HG03342 (cell line): Measurements from ENCODE around the gene PHOSPHO1.
A peak's percentile ranks its signal among the peaks of the same experiment; 100 is the strongest.

Experiments
- ATAC-seq: cut with Tn5 transposase; IDR thresholded peaks from one replicate; pipeline ENCODE4 v1.9.1; 2021; ENCODE audit warnings: mild to moderate bottlenecking, moderate library complexity; ENCODE audit not compliant: unreplicated experiment

The PHOSPHO1 gene

GRCh38 chr17:49244839-49245238, 14.3 kb upstream of the PHOSPHO1 start:
- ATAC-seq: no peak

- no peak for ATAC-seq
Observed at GRCh38 chr17:49242813-49243212, 12.2 kb upstream of the PHOSPHO1 start.

DNA sequence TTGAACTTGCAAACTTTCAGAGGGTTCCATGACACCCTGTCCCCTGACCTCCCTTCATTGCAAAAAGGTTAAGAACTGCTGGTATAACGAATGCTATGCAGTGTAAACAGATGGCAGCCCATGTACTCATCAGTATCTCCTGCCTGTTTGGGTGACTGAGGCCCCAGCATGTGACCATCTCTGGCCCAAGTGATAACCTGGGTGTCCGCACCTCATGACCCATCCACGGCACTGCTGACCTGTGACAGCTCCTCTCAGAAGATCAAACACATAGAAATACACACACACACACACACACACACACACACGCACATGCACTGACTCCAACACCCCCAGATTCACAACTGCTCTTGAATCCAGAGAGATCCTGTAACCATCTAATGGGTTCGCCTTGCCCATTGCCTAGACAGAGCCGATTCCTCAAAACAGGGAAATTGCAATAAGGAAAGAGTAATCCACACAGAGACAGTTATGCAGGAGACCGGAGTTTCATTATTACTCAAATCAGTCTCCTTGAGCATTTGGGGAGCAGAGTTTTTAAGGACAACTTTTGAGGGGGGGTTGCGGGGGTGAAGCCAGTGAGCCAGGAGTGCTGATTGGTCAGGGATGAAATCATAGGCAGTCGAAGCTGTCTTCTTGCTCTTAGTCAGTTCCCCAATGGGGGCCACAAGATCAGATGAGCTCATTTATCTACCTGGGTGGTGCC, 11.3 kb upstream of the PHOSPHO1 start:
- no peak for ATAC-seq

DNA sequence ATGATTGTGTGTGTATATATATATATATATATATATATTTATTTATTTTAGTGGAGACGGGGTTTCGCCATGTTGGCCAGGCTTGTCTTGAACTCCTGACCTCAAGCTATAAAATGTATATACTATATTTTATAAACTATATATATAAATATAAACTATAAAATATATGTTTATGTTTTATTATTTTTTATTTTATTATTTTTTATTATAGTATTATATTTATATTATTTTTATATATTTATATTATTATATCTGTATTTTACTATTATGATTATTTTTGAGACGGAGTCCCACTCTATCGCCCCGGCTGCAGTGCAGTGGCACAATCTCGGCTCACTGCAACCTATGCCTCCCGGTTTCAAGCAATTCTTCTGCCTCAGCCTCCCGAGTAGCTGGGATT, 10.5 kb upstream of the PHOSPHO1 start:
- no peak for ATAC-seq

- ATAC-seq: no peak
Observed at GRCh38 chr17:49240619-49241018, 10.0 kb upstream of the PHOSPHO1 start.

DNA sequence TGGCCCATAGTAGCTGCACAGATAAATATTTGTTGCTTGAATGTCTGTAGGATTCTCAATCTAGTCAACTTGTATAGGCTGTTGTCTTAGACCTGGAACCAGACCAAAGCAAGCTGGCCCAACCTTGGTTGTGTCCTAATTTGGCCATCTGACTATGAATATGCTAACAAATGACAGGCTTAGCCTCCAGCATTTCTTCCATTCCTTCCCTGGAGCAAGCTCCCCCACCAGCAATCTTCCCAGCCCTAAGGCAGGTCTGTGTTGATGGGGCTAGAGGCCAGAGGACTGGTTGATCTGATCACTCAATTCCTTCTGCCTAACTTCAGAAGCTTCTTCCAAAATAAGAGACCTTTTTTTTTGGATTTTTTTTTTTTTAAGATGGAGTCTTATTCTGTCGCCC, 9.4 kb upstream of the PHOSPHO1 start:
- ATAC-seq: no peak

- no peak for ATAC-seq
Observed at GRCh38 chr17:49235896-49236295, 5.3 kb upstream of the PHOSPHO1 start.

GRCh38 chr17:49234509-49235080, 4.0 kb upstream of the PHOSPHO1 start:
- no peak for ATAC-seq

GRCh38 chr17:49231563-49231894, 942 bp upstream of the PHOSPHO1 start:
- ATAC-seq: no peak

DNA sequence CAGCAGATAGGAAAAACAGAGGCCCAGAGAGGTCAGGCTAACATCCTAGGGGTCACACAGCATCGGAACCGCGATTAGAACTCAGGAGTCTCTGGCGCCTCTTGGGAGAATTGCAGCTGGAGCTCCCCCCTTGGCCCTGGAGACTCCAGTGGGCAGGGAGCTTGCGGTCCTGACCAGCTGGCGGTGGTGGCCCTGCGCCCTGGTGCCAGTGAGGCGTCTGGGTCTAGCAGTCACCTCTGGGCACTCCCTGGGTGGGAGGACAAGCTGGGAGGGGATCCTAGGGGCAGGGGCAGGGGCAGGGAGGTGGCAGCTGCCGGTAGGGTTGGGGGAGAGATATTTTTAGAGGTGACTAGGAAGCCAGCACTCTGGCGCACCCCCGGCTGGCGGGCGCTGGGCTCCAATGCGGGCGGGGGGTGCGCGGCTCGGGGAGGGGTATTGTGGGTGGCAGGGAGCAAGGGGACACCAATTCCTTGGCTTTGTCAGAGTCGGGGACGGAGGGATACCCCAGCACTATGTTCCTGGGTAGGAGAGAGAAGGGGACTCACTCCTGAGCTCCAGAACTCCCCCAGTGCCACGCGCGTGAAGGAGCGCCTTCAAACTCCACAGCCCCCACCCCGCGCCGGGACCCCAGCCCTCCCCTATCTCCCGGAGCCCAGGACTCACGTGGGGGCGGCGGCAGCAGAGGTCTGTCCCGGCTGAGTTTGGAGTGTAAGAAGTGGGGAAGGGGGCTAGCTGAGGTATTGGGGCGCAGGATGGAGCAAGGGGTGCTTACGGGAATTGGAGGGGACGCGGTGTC, 584 bp downstream of the PHOSPHO1 start:
- ATAC-seq: peak; percentile 4

DNA sequence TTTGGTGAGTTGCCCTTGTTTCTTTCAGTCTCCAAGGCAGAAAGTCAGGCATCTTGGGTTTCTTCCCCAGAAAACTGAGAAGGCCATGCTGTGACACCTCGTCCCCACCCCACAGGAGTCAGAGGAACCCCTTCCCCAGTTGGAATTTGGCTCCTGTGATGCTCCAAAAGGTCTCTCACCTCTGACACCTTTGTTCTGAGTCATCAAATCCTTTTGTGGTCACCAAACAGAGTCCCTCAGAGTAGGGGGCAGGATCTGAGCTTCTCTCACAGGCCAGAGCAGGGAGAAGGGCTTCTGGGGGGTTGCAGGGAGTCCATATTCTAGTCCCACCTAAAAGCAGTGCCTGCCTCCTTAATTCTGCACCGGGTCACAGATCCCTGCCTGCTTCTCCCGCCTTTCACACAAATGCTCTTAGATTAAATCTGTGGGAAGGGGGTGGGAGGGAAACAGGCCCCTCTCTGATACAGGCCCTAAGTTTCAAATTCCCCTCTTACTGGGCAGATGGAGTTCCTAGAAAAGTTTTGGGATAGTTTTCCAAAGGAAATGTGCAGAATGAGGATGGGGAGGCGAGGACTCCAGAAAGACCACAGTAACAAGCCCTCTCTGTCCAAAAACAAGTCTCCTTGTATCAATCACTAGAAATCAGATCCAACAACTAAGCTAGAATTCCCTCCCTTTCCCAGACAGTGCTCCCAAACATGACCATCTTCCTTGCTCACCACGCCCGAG, 1.3 kb downstream of the PHOSPHO1 start:
- no peak for ATAC-seq

DNA sequence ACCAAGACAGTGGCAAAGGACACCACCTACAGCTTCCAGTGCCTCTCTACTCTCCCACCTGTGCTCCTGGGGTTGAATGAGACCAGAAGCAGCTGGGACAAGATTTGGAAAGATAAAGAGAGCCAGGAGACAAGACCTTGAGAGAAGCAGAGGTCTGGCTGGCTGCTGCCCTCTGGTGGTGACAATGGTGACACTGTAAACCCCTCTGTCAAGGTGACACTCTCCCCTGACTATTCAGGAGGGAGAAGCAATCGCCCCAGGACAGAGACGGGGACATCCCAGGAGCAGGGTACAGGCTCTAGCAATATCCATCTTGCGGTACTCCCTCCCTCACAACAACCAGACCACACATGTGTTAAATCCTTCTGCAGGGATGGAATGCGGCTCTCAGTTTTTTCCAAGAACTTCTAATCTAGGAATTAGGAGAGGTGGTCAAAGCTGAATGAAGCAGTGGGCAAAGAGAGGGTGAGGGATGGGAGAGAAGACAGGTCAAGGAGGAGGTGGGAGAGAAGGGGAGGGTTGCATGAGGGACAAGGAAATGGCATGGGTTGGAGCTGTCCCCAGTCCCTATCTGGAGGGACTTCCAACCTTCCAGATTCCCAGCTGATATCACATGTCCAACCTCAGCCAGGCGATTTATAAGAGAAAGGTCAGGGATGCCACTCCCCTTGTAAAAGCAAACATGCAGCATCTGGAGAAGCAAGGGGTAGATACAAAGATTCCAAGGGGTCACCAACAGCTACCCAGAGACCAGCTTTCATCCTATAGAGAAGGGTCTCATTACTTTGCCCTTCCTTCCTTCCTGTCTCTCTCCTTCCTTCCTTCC, 2.9 kb downstream of the PHOSPHO1 start:
- ATAC-seq: peak; percentile 33

DNA sequence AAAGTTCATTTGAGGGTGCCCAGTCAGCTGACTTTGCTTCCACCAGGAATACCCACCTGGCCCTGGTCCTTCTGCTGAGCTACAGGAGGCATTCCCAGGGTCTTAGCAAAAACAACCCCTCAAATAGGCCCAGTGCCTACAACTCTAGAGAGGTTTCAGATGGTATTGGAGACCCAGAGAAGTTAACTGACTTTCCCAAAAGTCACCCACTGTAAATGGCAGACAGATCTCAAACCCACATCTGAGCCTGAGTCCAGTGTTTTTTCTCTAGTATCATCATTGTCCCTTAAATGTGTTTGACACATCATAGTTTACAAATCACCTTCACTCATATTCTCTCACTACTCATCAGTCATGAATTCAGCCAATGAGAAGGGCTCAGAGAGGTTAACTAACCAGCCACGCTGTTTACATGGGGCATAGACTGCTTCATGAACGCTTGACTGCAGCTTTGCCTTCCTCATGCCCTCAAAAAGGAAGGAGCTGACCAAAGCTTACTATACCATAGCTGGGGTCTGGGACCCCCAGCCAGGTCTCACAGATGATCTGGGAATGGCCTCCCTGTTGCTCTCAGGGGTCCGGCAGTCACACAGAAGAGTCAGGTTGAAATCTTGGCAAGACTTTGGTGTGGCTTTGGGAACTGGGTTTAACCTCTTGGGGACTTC, 3.7 kb downstream of the PHOSPHO1 start:
- ATAC-seq: no peak

DNA sequence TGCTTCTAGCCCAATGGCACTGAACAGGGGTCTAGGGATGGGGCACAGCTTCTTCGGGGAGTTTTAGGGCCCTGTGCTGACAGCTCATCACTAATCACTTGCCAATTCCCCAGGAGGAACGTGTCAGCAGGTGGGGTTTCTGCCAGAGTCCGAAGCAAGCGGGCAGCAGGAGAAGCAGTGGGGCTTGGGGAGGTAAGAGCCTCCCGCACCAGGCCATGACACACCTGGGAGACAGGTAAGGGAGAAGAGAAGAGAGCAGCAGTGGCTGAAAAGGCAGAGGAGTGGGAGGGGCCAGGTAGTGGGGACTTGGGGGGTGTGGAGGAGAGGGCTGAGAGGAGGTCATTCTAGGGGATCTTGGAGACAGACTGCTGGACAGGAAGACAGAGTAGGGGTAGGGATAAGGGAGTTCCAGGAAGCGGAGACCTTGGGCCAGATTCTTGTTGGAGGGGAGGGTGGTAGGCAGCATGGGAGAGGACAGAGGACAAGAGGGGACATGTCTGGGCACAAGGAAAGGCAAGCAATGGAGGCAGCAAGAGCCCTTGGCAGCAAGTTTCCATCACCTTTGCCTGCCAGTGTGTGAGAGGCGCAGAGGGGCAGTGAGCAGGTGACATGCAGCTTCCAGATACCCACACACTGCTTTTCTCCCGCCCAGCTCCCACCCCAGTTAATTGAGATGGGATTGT, 4.9 kb downstream of the PHOSPHO1 start:
- ATAC-seq: no peak

GRCh38 chr17:49224997-49225337, 5.6 kb downstream of the PHOSPHO1 start:
- no peak for ATAC-seq

DNA sequence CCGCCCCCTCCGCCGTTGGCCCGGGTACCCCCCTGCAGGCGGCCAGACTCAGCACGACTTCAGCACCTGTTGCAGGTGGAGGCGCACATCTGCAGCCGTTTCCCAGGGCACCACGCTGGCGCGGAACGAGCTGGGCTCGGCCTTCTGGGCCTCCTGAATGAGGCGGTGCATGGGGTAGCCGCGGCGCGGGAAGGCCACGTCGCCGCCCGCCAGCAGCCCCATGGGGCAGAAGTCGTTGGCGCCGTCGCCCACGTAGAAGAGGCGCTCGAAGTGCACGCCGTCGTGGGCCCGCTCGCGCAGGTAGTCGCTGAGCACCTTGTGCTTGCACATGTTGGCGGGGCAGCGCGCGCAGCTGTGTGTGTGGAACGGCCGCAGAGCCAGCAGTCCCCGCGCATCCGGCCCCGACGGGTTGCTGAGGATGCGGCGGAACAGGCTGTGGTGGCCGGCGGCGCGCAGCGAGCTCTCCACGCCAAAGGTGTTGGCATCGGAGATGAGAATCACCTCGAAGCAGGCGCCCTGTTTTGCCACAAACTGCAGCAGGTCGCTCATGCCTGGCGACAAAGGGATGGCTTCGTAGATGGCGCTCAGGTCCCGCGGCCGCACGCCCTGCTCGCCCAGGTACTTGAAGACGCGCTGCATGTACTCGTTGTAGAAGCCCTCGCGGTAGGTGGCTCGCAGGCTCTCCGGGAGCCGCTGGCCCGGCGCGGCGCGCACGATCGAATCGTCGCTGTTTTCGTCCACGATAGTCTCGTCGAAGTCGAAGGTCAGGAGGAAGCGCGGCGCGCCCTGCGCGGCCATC, 6.2 kb downstream of the PHOSPHO1 start:
- no peak for ATAC-seq

- ATAC-seq: no peak
Observed at GRCh38 chr17:49223517-49224197, 6.9 kb downstream of the PHOSPHO1 start.

DNA sequence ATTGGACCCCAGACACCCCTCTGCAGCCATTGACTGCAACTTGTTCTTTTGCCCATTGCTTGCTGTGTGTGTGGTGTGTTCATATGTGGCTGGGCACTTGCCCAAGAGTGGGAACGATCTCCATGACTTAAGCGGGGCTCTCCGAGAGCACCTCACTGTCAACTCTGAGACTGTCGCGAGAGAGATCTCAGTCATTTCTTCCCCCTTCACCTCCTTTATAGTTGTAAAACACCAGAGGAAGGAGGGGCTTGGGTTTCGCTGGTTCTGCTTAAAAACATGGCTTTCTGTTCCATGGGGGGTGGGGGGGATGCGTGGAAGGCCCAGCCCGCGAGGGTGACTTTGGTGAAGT, 7.4 kb downstream of the PHOSPHO1 start:
- no peak for ATAC-seq
